Skeletal muscle cell (primary cell): Measurements from ENCODE around the gene TMEM187.

ENCODE experiments used
- DNase-seq: peaks from one replicate; pipeline ENCODE4 v3.0.0-alpha.2; 2010; ENCODE audit warnings: low read depth
- H3K4me3 ChIP-seq: 2 replicates; pipeline ENCODE4 v1.5.1; 2011; ENCODE audit warnings: low read depth, mild to moderate bottlenecking, control low read depth, low read length, moderate library complexity

Gene TMEM187

DNA sequence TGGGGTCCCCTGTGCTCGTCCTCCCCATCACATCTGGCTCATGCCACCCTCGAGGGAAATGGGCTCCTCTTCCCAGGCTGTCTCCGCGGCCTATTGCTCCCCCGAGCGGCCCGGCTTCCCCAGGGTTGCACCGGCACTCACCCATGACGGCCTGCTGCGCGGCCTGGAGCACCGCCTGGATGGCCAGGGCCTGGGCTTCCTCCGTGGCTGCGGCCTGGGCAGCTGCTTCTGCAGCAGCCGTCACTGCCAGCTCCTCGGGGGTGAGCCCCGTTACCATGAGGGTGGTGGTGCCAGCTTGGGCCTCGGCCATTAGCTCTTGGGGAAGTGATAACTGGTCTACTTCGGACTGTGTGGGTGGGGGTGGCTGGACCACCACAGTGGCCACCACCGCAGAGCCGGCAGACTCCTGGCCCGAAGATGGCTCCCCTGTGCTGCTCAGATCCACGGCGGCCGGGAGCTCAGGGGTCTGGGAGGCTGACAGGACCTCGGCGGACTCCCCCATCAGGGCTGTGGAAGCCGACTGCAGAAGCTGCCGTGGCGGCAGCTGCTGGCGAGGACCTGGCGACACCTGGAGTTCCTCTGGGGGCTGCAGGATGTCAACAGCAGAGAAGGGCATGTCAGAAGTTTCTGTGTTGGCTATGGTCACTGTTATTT, 20.1 kb upstream of the TMEM187 start:
- DNase-seq = no peak

DNA sequence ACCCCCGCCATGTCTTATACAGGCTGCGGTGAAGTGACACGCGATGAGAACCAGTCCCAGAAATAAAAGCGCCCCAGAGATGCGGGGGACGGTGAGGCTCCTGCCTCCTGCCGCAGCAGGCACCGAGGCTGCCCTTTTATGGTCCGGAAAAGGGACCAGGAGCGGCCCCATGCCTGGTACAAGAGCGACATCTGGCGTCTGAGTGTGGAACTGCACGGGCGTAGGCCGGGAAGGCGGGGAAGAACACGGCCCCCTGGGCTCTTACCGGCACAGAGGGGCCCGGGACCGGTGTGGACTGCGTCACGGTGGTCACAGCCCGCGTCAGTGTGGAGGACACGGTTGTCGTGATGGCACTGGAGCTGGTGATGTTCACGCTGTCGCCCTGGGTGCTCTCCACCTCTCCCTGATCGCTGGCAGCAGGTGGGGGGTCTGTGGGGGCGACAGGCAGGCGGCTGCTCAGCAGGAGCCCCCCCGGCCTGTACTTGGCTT, 19.2 kb upstream of the TMEM187 start:
- DNase-seq = no peak

More for the DNA sequence above, 20.1 kb upstream of the TMEM187 start:
- no peak overlapping the region for H3K4me3 ChIP-seq

DNA sequence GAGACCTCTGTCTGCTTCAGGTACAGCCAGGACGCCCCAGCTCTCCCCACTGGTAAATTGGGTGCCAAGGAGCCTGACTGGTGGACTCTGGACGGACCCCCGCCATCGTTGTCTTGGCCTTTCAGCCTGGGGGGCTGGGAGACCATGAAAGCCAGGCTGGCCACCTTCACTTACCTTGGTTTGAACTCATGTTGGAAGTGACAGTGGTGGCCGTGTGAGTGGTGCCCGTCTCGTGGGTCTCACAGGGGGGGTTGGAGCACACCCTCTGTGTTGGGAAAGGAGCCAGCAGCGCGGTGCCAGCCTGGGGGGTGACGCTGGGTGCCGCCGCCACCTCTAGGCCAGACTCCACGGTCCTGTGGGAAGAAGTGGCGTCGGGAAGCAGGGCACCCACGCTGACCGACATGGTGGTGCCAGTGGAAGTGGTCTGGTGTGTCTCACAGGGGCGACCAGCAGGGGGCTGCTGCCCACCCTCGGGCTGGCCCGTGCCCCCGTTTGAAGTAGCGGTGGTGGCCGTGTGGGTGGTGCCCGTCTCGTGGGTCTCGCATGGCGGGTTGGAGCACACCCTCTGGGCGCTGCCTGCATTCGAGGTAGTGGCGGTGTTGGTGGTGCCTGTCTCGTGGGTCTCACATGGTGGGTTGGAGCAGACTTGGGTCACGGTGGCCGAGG, 18.5 kb upstream of the TMEM187 start:
- DNase-seq = no peak
- no peak overlapping the region for H3K4me3 ChIP-seq

More for the DNA sequence above, 19.2 kb upstream of the TMEM187 start:
- H3K4me3 ChIP-seq = no peak overlapping the region

DNA sequence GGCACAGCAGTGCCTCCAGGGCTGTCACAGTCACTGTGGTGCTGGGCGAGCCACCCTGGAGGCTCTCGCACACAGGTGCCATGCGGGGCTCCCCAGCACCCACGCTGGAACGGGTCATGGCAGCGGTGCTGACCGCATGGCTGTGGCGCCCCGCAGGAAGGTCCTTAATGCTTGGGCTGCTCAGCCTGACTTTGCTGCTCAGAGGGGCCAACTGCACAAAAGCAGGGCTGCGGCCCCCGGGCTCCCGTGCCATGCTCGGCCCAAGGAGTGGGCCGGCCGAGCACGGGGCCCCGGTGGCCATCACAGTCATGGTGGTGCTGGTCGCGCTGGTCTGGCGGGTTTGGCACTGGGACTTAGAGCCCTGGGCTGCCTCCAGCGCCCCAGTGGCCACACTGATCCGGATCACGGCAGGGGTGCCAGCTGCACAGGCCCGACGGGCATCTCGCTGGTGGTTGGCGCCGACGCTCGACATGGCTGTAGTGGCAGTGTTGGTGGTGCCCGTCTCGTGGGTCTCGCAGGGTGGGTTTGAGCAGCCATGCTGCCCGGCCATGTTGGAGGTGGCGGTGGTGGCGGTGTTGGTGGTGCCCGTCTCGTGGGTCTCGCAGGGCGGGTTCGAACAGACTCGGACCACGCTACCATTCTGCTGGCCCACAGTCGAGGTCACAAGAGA, 17.9 kb upstream of the TMEM187 start:
- H3K4me3 ChIP-seq = no peak overlapping the region
- no peak for DNase-seq

DNA sequence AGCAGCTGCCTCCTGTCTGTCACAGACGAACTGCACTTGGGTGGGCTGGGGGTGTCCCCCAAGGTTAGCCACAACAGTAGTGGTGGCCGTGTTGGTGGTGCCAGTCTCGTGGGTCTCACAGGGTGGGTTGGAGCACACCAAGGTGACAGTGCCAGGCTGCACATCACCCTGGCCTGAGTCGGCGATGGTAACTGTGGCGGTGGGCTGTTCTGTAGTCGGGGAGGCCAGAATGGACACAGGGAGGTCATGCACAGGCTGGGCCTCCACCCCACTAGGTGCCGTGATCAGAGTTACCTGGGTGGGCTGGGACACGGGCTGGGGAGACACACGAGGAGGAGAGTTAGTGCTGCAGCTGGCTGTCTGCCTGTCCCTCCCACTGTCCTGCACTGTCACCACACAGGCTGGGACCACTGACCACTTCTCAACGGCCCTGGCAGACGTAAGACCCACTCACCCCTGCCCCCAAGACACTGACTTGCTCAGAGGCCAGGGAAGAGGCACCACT, 17.3 kb upstream of the TMEM187 start:
- H3K4me3 ChIP-seq = no peak overlapping the region
- DNase-seq = no peak

DNA sequence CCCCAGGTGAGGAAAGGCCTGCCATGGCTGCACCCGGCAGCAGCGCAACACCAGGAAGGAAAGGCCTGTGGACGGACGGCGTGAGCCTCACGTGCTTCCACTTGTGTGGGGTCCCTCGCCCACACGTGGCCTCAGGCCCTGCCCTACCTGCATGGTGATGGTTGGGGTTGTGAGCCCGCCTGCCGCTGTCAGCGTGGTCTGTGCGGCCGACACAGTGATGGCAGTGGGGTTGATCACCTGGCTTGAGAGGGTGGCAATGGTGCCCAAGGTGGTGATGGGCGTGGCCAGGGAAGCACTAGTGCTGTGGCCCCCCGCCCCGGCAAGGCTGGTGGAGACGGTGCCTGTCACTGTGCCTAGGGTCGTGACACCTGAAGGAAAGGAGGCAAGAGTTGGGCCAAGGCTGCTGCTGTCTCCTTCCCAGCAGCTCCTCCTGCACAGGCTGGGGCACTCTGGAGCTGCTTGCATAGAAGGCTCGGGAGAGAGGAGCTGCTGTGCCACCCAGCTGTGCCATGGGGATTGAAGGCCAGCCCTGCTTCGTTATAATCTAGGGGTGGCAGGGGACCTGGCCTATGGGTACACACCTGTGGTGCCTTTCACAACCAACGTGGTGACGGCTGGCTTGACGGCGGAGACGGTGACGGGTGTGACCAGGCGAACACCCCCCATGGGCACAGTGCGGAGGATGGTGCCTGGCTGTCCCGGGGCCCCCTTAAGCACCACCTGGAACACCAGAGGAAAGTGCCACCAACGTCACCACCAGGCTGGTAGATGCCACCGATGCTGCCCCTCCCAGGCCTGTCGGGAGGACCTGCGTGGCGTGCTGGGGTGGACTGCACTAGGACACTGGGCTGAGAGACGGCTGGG, 16.3 kb upstream of the TMEM187 start:
- no peak for DNase-seq
- H3K4me3 ChIP-seq = no peak overlapping the region

DNA sequence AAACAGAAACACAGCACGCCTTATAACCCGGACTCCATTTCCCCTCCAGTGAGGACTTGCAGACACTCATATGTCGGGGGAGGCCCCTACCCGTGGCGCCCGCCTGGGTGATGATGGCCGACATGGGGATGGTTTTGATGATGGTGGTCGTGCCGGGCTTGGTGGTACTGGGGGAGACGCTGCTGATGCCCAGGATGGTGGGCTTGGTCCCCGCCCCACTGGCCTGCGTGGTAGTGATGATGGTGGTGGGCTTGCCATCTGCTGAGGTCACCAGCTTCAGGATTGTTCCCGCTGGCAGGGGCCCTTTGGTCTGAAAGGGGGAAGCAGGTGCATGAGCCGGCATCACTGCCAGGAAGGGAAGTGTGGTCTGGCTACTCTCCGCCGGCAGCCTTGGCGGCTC, 15.3 kb upstream of the TMEM187 start:
- no peak overlapping the region for H3K4me3 ChIP-seq
- no peak for DNase-seq

DNA sequence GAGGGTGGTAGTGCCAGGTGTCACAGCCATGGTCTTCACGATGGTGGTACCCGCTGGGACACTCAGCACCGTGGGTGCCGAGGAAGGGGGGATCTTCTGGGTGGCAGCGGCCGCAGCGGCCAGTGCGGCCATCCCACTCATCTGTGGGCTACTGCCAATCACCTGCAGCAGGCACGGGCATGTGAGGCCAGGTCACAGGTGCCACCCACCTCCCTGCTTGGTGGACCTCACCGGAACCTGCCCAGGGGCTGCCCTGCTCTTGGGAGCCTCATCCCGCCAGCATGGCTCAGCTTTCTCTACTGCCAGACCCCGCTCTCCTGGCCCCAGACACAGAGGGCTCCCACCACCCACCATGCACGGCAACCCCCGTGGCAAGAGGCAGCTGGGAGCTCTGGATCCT, 13.9 kb upstream of the TMEM187 start:
- H3K4me3 ChIP-seq = no peak overlapping the region
- no peak for DNase-seq

DNA sequence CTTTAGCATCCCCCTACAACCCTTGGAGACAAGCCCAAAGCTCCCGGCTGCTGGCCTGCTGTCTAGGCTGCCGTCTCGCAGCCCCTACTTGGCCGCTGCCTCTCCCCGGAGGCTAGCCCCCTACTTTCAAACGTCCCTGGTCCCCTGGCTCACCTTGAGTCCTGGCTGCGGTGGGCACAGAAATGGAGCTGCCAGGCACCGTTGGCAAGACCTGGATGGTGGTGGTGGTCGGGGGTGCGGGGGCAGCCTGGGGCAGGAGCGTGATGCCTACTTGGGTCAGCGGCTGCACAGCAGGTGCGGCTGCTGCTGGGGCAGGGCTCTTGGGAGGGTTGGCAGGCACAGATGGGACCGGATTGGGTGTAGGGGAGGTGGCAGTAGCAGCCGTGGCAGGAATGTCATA, 12.9 kb upstream of the TMEM187 start:
- no peak for DNase-seq
- no peak overlapping the region for H3K4me3 ChIP-seq

DNA sequence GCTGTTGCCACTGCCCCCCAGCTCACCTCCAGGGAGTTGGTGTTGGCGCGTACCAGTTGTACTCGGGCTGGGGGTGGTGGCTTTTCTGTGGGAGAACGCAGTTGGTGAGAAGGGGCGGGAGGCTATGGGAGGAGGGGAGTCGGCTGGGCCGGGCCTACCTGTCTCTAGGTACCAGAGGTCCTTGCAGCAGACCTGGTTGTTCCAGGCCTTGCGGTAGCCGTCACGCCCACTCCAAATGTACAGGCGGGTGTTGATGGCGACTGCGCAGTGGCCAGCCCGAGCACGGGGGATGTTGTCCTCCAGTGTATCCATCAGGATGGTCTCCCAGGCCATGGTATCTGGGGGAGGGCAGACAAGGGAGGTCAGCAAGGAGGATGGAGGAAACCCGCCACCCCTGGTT, 12.5 kb upstream of the TMEM187 start:
- no peak overlapping the region for H3K4me3 ChIP-seq
- no peak for DNase-seq

DNA sequence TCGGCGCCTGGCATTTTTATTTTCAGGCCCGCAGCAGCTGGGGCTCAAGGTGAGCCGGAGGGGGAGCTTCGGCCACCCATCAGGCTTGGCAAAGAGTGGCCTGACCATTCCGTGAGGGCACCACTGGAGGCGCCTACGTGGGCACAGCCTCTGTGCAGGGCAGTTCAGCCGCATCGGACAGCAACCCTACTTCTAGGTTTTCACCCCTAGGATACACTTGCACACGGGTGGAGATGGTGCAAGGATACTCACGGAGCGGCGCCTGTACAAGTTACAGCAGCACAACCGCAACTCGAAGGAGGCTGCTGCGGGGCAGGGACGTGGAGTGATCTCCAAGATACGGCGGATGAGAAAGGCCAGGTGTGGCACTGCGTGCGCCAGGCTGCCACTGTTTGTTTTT, 11.8 kb upstream of the TMEM187 start:
- no peak for DNase-seq
- no peak overlapping the region for H3K4me3 ChIP-seq

DNA sequence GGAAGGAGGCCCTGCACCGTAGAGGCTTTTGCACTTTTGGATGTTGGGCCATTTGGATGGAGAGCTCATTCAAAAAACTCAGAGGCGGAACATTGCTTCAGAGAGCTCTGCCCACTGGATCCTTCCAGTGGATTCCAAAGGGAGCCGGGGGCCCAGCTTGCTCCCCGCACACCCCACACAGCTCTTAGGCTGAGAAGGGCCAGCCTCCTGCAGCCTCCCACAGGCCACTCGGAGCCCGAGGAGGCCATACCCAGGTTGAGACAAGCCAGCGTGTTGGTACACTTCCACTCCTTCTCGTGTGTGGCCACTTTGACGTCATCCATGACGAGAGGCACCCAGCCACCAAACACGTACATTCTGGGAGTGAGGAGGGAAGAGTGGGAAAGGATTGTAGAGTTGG, 11.3 kb upstream of the TMEM187 start:
- DNase-seq = no peak
- H3K4me3 ChIP-seq = no peak overlapping the region

DNA sequence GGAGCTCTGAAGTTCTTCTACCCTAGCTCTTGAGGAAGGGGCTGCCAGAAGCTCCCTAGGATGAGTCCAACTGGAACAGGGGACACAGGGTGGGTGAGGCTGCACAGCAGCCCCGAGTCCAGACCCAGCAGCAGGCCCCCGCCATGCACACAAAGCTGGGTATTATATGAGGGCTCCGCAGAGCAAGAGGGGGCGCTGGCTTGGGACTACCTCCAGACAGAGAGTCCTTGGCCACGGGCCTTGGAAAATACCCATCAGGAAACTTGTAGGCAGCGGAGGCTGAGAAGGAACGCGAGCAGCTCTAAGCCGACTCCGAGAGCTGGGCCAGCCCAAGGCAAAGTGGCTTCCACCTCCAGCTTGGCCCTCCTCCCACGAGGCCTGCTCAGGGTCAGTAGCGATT, 9.0 kb upstream of the TMEM187 start:
- H3K4me3 ChIP-seq = no peak overlapping the region
- DNase-seq = no peak

DNA sequence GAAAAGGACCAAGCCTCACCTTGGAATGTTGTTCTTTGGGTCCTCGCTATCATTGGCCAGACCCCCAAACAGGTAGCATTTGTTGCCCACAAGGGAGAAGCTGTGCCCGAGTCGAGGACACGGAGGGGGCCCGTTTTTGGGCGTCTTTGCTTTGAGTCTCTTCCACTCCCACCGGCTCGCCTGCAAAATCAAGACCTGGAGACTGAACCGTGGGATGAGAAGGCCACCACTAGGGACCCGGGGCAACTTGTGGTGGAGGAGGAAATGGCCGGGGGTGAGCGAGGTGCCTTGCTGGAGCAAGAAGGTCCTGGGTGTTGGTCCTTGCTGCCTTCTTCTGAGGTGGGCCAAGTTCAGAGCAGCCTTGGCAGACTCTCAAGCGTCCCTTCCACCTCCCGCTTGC, 8.4 kb upstream of the TMEM187 start:
- no peak for DNase-seq
- no peak overlapping the region for H3K4me3 ChIP-seq

DNA sequence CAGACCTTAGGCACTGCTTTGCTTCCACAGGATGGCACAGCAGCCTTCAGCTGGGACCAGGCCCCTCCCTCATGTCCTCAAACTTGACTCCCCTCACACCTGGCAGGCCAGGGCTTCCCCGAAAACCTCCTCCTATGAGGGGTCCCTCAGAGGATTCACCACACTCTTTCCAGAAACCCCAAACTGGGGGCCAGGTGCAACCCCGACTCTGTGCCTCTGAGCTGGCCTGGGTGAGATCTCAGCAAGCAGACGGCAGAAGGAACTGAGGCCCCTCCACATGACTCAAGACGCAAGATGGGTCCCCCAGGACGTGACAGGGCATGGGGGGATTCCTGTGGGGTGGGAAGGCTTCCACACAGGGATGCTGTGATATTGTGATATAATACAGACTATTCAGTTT, 7.1 kb upstream of the TMEM187 start:
- no peak overlapping the region for H3K4me3 ChIP-seq
- DNase-seq = no peak

DNA sequence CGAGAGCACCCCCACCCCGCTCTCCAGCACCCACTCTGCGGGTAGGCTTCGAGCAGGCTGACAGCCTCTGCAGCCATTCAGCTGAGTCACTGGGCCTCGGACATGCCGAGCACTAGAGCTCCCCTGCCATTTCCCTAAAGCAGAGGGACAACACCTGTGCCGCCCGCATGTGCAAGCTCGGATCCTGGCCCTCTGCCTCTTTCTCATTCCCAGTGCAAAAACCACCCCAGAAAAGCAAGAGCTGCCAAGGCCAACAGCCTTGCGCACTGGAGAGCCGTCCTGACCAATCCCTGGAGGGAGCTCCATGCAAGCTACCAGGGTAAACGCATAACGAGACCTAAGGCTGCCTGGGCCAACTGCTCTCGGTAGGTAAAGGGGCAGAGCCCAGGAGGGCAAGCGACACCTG, 6.3 kb upstream of the TMEM187 start:
- no peak for DNase-seq

DNA sequence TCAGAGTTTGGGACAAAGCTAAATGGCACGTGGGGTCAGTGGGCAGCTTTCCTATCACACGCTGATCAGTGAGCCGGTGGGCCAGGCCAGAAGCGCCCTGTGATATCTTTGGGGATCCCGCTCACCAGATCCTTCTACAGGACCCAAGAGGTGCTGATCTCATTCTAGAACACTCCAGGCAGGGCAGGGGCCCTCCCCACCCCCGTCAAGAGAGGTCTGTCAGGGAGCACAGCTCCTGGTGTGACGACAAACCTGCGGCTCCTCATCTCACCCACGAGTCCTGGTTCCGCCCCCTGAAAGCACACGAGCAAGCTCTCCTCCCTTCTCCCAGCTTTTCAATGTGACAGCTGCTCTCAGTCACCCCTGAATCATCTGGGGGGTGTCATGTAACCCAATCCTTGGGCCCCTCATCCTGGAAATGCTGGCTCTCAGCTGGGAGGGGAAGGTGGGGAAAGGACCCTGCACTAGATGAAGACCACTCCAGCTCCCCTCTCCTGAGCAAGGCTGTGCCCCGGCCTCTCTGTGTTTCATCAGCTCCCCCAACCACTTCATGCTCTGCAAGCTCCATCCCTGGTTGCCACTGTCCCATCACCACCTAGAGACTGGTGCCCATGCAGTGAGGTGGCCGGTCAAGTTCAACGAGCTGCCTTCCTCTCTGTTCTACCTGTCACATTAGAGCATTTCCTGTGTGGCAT, 5.6 kb upstream of the TMEM187 start:
- DNase-seq = no peak

More for the DNA sequence above, 6.3 kb upstream of the TMEM187 start:
- H3K4me3 ChIP-seq = no peak overlapping the region

DNA sequence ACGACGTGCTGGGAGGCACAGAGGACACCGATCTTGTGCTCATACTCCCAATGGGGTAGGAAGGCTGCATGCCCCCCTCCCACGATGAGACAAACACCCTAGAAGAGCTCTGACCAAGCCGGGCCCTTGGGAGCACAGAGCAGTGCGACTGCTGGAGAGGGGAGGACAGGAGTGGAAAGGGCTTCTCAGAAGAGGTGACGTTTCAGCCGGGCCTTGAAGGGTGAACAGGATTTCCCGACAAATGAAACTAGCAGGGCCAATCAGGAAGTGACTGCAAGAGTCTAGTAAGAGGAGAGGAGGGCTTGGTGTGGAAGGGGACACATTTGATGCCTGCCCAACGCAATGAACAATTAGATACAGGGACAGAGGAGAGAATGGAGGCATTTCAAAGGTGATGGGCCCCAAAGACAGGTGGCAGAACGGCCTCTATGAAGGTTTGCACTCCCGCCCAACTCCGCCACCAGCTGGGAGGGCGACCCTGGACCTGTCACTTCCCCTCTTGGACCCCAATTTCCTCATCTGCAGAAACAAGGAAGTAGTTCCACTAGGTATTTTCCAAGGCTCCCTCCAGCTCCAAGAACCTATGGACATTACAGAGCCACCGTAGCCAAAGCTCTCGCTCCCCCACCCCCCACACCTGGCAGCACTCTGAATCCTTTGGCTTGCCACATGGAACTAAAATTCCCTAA, 4.9 kb upstream of the TMEM187 start:
- DNase-seq = no peak
- no peak overlapping the region for H3K4me3 ChIP-seq

More for the DNA sequence above, 5.6 kb upstream of the TMEM187 start:
- no peak overlapping the region for H3K4me3 ChIP-seq
